Astrocyte of the hippocampus (primary cell): ENCODE measurements around the gene ADM5.

Experiments
- DNase-seq: peaks from one replicate; pipeline ENCODE4 v3.0.0; 2011; ENCODE audit warnings: low read depth, low spot score

ADM5 gene

GRCh38 chr19:49679771-49680413 is 9.5 kb upstream of the ADM5 start:
- DNase-seq: no peak

- peak; percentile 95 for DNase-seq
Measured at GRCh38 chr19:49680421-49681351, 8.7 kb upstream of the ADM5 start.

GRCh38 chr19:49681830-49682229 is 7.6 kb upstream of the ADM5 start:
- no peak for DNase-seq

GRCh38 chr19:49682274-49682673 is 7.1 kb upstream of the ADM5 start:
- DNase-seq: no peak

GRCh38 chr19:49683814-49684250 is 5.6 kb upstream of the ADM5 start:
- no peak for DNase-seq

- DNase-seq: no peak
Measured at GRCh38 chr19:49684251-49684982, 5.0 kb upstream of the ADM5 start.

GRCh38 chr19:49684983-49685553 is 4.3 kb upstream of the ADM5 start:
- DNase-seq: no peak

- no peak for DNase-seq
Measured at GRCh38 chr19:49685845-49686332, 3.5 kb upstream of the ADM5 start.

GRCh38 chr19:49686503-49687088 is 2.8 kb upstream of the ADM5 start:
- DNase-seq: no peak

GRCh38 chr19:49687150-49687549 is 2.2 kb upstream of the ADM5 start:
- DNase-seq: no peak

GRCh38 chr19:49687566-49688316 is 1.7 kb upstream of the ADM5 start:
- DNase-seq: no peak

- DNase-seq: no peak
Measured at GRCh38 chr19:49688531-49689132, 762 bp upstream of the ADM5 start.

- DNase-seq: no peak
Measured at GRCh38 chr19:49690079-49690655, 773 bp downstream of the ADM5 start.

GRCh38 chr19:49690656-49691242 is 1.4 kb downstream of the ADM5 start, which contains the start of gene CPT1C:
CPT1C (plus strand) TSS chr19:49691116; CDS start chr19:49692253, 1,137 bp downstream.
- DNase-seq: peak; percentile 92

- DNase-seq: peak; percentile 92
Measured at GRCh38 chr19:49691243-49692146, 2.1 kb downstream of the ADM5 start.

GRCh38 chr19:49692147-49692506 is 2.7 kb downstream of the ADM5 start:
- DNase-seq: no peak

GRCh38 chr19:49696115-49696514 is 6.7 kb downstream of the ADM5 start:
- no peak for DNase-seq

- no peak for DNase-seq
Measured at GRCh38 chr19:49696865-49697264, 7.5 kb downstream of the ADM5 start.
